Breast epithelium (tissue), 3 donors: ENCODE measurements around the gene ASF1B.

Source experiments
- CTCF ChIP-seq, 3 donors: fragments of 450-650 bp; IDR thresholded peaks; one replicate each; pipeline ENCODE4 v1.5.1; 2016 to 2017; ENCODE audit warnings: antibody characterized with exemption in 3 of 3, mild to moderate bottlenecking in 3 of 3, moderate library complexity in 3 of 3
- POLR2A ChIP-seq: fragments of 450-650 bp; IDR thresholded peaks from one replicate; pipeline ENCODE4 v1.6.1; 2016; ENCODE audit warnings: antibody characterized with exemption, mild to moderate bottlenecking, moderate library complexity

- TF ChIP-seq CTCF (IDR thresholded peaks at IDR 0.05), result no peak
- no peak for TF ChIP-seq POLR2A
Measured at GRCh38 chr19:14106840-14107239, 29.5 kb downstream of the ASF1B start.
